Vagina (tissue), 2 donors: ENCODE data around the gene COMMD6.

Source experiments
- POLR2A ChIP-seq, 2 donors: fragments of 450-650 bp; IDR thresholded peaks; one replicate each; pipeline ENCODE4 v1.6.1; 2017; ENCODE audit warnings: antibody characterized with exemption in 2 of 2, mild to moderate bottlenecking in 2 of 2, moderate library complexity in 2 of 2
- TF ChIP-seq, protein P1 (sequence below), 3 experiments: fragments of 450-650 bp in 2 of 3; fragments of 200-600 bp in 1 of 3; sonication (generic) in 1 of 3; IDR thresholded peaks; one replicate each; pipeline ENCODE4 v1.5.1; 2017 to 2019; ENCODE audit warnings: antibody characterized with exemption in 3 of 3, mild to moderate bottlenecking in 2 of 3, moderate library complexity in 2 of 3

DNA sequence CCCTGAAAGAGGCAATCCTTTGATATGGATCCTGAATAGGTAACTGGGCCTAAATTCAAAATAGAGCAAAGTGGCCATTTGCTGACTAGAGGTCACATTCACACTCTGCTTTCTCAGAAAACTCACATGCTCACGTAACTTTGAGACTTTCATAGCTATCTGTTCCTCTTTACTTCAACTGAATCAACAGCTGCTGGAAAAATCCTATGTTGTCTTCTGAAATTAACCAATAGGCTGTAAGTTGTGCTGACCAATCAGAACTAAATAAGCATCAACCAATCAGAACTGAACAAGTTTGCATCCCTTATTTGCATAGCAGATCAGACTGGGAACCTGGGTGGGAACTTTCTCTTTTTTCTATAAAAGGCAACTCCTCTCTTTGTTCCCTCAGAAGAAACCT, 31.6 kb downstream of the COMMD6 start:
- no peak for TF ChIP-seq POLR2A (IDR thresholded peaks at IDR 0.05)
- TF ChIP-seq, protein P1, sequence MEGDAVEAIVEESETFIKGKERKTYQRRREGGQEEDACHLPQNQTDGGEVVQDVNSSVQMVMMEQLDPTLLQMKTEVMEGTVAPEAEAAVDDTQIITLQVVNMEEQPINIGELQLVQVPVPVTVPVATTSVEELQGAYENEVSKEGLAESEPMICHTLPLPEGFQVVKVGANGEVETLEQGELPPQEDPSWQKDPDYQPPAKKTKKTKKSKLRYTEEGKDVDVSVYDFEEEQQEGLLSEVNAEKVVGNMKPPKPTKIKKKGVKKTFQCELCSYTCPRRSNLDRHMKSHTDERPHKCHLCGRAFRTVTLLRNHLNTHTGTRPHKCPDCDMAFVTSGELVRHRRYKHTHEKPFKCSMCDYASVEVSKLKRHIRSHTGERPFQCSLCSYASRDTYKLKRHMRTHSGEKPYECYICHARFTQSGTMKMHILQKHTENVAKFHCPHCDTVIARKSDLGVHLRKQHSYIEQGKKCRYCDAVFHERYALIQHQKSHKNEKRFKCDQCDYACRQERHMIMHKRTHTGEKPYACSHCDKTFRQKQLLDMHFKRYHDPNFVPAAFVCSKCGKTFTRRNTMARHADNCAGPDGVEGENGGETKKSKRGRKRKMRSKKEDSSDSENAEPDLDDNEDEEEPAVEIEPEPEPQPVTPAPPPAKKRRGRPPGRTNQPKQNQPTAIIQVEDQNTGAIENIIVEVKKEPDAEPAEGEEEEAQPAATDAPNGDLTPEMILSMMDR (IDR thresholded peaks at IDR 0.05), result no peak
